Nephron (organoid): ENCODE data around the gene ABHD13.

Experiments
- H3K27ac Mint-ChIP-seq, 3 experiments: 2 replicates each; pipeline ENCODE4 v1.8.0; 2020; ENCODE audit warnings: mixed read lengths in 3 of 3, mild to moderate bottlenecking in 2 of 3, moderate library complexity in 1 of 3
- H3K27me3 Mint-ChIP-seq: 2 replicates; pipeline ENCODE4 v1.8.0; 2021; ENCODE audit warnings: low read depth, mild to moderate bottlenecking, moderate library complexity, mixed read lengths
- H3K36me3 Mint-ChIP-seq: 2 replicates; pipeline ENCODE4 v1.8.0; 2020; ENCODE audit warnings: low read depth, mixed read lengths
- H3K4me1 Mint-ChIP-seq: 2 replicates; pipeline ENCODE4 v1.8.0; 2020; ENCODE audit warnings: mixed read lengths
- H3K4me3 Mint-ChIP-seq, 3 experiments: 2 replicates each; pipeline ENCODE4 v1.8.0; 2020; ENCODE audit warnings: mild to moderate bottlenecking in 3 of 3, mixed read lengths in 3 of 3, moderate library complexity in 2 of 3
- H3K9me3 Mint-ChIP-seq: 2 replicates; pipeline ENCODE4 v1.8.0; 2020; ENCODE audit warnings: mixed read lengths
- CTCF ChIP-seq, 3 experiments: fragments of 200-600 bp; sonication (generic); IDR thresholded peaks; one replicate each; pipeline ENCODE4 v1.5.0; 2021; ENCODE audit warnings: antibody characterized with exemption in 3 of 3; ENCODE audit not compliant: unreplicated experiment in 3 of 3

Gene ABHD13

GRCh38 chr13:108281901-108282300 is 63.7 kb downstream of the ABHD13 start:
- no peaks in the 10 kb centered on the region for H3K36me3 Mint-ChIP-seq
- H3K9me3 Mint-ChIP-seq, result no peaks in the 10 kb centered on the region
- H3K27me3 Mint-ChIP-seq, result no peaks in the 10 kb centered on the region
- no peaks in the 10 kb centered on the region for H3K4me1 Mint-ChIP-seq
- H3K4me3 Mint-ChIP-seq, result no peak overlapping the region
- TF ChIP-seq CTCF (IDR thresholded peaks at IDR 0.05; ENCODE audit: unreplicated experiment in 3 of 3), result no peak
- no peak overlapping the region for H3K27ac Mint-ChIP-seq

- Mint-ChIP-seq H3K9me3 (no peaks in the 10 kb centered on the region), H3K27me3 (no peaks in the 10 kb centered on the region), H3K36me3 (no peaks in the 10 kb centered on the region), H3K27ac (no peak overlapping the region), H3K4me3 (no peak overlapping the region), H3K4me1 (no peaks in the 10 kb centered on the region)
- TF ChIP-seq CTCF (IDR thresholded peaks at IDR 0.05; ENCODE audit: unreplicated experiment in 3 of 3), result no peak
Observed at GRCh38 chr13:108283110-108283509, 64.9 kb downstream of the ABHD13 start.
